Panc1 (cell line): Measurements from ENCODE around the gene NYAP2. TPM values are rescaled to one million over a fixed set of nuclear protein-coding genes. Genes with fewer than 3 reads are reported as not detected.

Source experiments
- ATAC-seq: fragments of 200-7000 bp; cut with Tn5 transposase; 2 replicates; pipeline ENCODE4 v1.9.1; 2020; ENCODE audit warnings: mild to moderate bottlenecking, moderate library complexity
- BruUV-seq: library from RNA; stranded (reverse); fragments of 400-500 nt; replicated peaks from 2 replicates; lab custom pipeline; 2021; lab: Mats Ljungman, UMichigan
- CTCF ChIA-PET: fragments of 300-600 bp; sonication (Branson Sonifier 250); formaldehyde crosslinking; loops from one replicate; lab custom pipeline; 2022; ENCODE audit warnings: antibody characterized with exemption; lab: Charles Lee
- POLR2A ChIA-PET: fragments of 300-600 bp; sonication (Branson Sonifier 250); formaldehyde crosslinking; loops from one replicate; lab custom pipeline; 2022; ENCODE audit warnings: antibody characterized with exemption; lab: Charles Lee
- DNase-seq: peaks from one replicate; pipeline ENCODE4 v3.0.0-alpha.2; 2010; ENCODE audit warnings: low read depth, low spot score
- H3K27ac ChIP-seq: 2 replicates; pipeline ENCODE4 v1.5.1; 2011; ENCODE audit warnings: mild to moderate bottlenecking, low read length, inconsistent platforms
- H3K27me3 ChIP-seq: fragments of 200-500 bp; sonication (Bioruptor generic); 2 replicates; pipeline ENCODE4 v1.6.0; 2014; ENCODE audit warnings: low read length, inconsistent platforms; ENCODE audit not compliant: control insufficient read depth, insufficient read depth
- H3K36me3 ChIP-seq: fragments of 200-500 bp; sonication (Bioruptor generic); 2 replicates; pipeline ENCODE4 v1.5.1; 2014; ENCODE audit warnings: inconsistent platforms, mild to moderate bottlenecking, low read length, moderate library complexity; ENCODE audit not compliant: control insufficient read depth, insufficient read depth
- H3K4me1 ChIP-seq: 2 replicates; pipeline ENCODE4 v1.5.1; 2011; ENCODE audit warnings: inconsistent platforms, mild to moderate bottlenecking, low read length, moderate library complexity; ENCODE audit not compliant: control insufficient read depth, insufficient read depth
- H3K4me3 ChIP-seq, 2 experiments: 2 replicates each; pipeline ENCODE4 v1.5.1; 2011 to 2012; ENCODE audit warnings: low read depth in 2 of 2, low read length in 2 of 2, mild to moderate bottlenecking in 2 of 2, inconsistent platforms in 1 of 2, moderate library complexity in 1 of 2
- H3K9me3 ChIP-seq: fragments of 200-500 bp; sonication (Bioruptor generic); 2 replicates; pipeline ENCODE4 v1.5.1; 2014; ENCODE audit warnings: low read depth, mild to moderate bottlenecking, inconsistent platforms, low read length, moderate library complexity; ENCODE audit not compliant: control insufficient read depth, insufficient read depth
- CTCF ChIP-seq: fragments of 450-650 bp; IDR thresholded peaks from 2 replicates; pipeline ENCODE4 v1.5.1; 2017; ENCODE audit warnings: mild to moderate bottlenecking
- POLR2AphosphoS5 ChIP-seq: IDR thresholded peaks from 2 replicates; pipeline ENCODE4 v1.6.1; 2012; ENCODE audit warnings: mild to moderate bottlenecking, low read depth, low read length, moderate library complexity
- REST ChIP-seq, 2 experiments: IDR thresholded peaks; 2 replicates each; pipeline ENCODE4 v1.6.1; 2011 to 2012; ENCODE audit warnings: low read depth in 2 of 2, control low read depth in 1 of 2, low read length in 1 of 2, mild to moderate bottlenecking in 1 of 2, moderate library complexity in 1 of 2; ENCODE audit not compliant: insufficient read depth in 1 of 2
- SIN3A ChIP-seq: IDR thresholded peaks from 2 replicates; pipeline ENCODE4 v1.6.1; 2012; ENCODE audit warnings: low read depth, mild to moderate bottlenecking, low read length, moderate library complexity, borderline replicate concordance; ENCODE audit not compliant: insufficient read depth
- TCF7L2 ChIP-seq: IDR thresholded peaks from 2 replicates; pipeline ENCODE4 v1.6.1; 2011; ENCODE audit warnings: mild to moderate bottlenecking, low read depth, low read length, inconsistent platforms
- in situ Hi-C: cut with HindIII; loops from 2 replicates; pipeline ENCODE4 v1.10.0; 2016; ENCODE audit warnings: low sequenced_read_pairs, low pct_unique_long_range_greater_than_20kb
- intact Hi-C: fragments of 100-400 bp; cut with micrococcal nuclease; formaldehyde crosslinking; loops from one replicate; pipeline ENCODE4 v1.10.0; 2022; ENCODE audit not compliant: unreplicated experiment
- total RNA-seq: library from RNA; stranded (reverse); gene quantifications from one replicate; pipeline ENCODE4 v1.2.1, GENCODE V29; 2021; ENCODE audit not compliant: unreplicated experiment

NYAP2 gene
- total RNA-seq, 1 experiment from 2014 or later: not detected

- no peak overlapping the region for H3K4me3 ChIP-seq
- POLR2A ChIA-PET: no interaction called here
- no peaks in the 10 kb centered on the region for H3K4me1 ChIP-seq
- H3K27me3 ChIP-seq: no peaks in the 10 kb centered on the region
- TF ChIP-seq CTCF (no peak), POLR2AphosphoS5 (no peak), REST (IDR thresholded peaks at IDR 0.05; ENCODE audit: insufficient read depth in 1 of 2, low read depth in 2 of 2, low read length in 1 of 2) (no peak), SIN3A (no peak), TCF7L2 (no peak)
- H3K36me3 ChIP-seq: no peaks in the 10 kb centered on the region
- in situ Hi-C loops: no loop called here
- no peaks in the 10 kb centered on the region for H3K9me3 ChIP-seq
- no peak overlapping the region for H3K27ac ChIP-seq
- CTCF ChIA-PET: no interaction called here
- ATAC-seq: no peak
- no peak for DNase-seq
- intact Hi-C loops: no loop called here
- BruUV-seq: no TSS peak
These were observed 185.3 kb downstream of the NYAP2 start for GRCh38 chr2:225584796-225585195.

GRCh38 chr2:225590932-225591331 is 191.4 kb downstream of the NYAP2 start:
- no TSS peak for BruUV-seq
- no peaks in the 10 kb centered on the region for H3K27me3 ChIP-seq
- no peaks in the 10 kb centered on the region for H3K36me3 ChIP-seq
- CTCF ChIA-PET: no interaction called here
- POLR2A ChIA-PET: no interaction called here
- no peak for TF ChIP-seq CTCF
- no peak for TF ChIP-seq REST (IDR thresholded peaks at IDR 0.05; ENCODE audit: insufficient read depth in 1 of 2, low read depth in 2 of 2, low read length in 1 of 2)
- no peak for TF ChIP-seq TCF7L2
- TF ChIP-seq SIN3A: no peak
- H3K9me3 ChIP-seq: no peaks in the 10 kb centered on the region
- no peak overlapping the region for H3K4me3 ChIP-seq
- no peaks in the 10 kb centered on the region for H3K4me1 ChIP-seq
- ATAC-seq (no peak), DNase-seq (no peak)
- in situ Hi-C loops (no loop called here), intact Hi-C loops (no loop called here)
- no peak overlapping the region for H3K27ac ChIP-seq
